HAP-1 (cell line): ENCODE data around the gene OTOGL.
A peak's percentile ranks its signal among the peaks of the same experiment; 100 is the strongest.
"Not testable (repeated sequence)": the region's sequence is repeated elsewhere in the genome, so short reads cannot be mapped to it uniquely, and the experiment has no call there.

Source experiments
- DNase-seq, 2 experiments: peaks; one replicate each; pipeline ENCODE4 v3.0.0-alpha.2; 2016 to 2020; ENCODE audit warnings: low spot score in 2 of 2
- H3K27me3 ChIP-seq: fragments of 250-450 bp; sonication (Bioruptor Pico); 2 replicates; pipeline ENCODE4 v1.5.1; 2020; ENCODE audit warnings: low read depth, mild to moderate bottlenecking, moderate library complexity
- H3K36me3 ChIP-seq: fragments of 250-450 bp; sonication (Bioruptor Pico); replicated peaks from 2 replicates; pipeline ENCODE4 v1.5.1; 2020; ENCODE audit warnings: mild to moderate bottlenecking
- H3K4me1 ChIP-seq: fragments of 250-450 bp; sonication (Bioruptor Pico); 2 replicates; pipeline ENCODE4 v1.5.1; 2020; ENCODE audit warnings: mild to moderate bottlenecking
- H3K4me3 ChIP-seq: fragments of 250-450 bp; sonication (Bioruptor Pico); 2 replicates; pipeline ENCODE4 v1.5.1; 2020; ENCODE audit warnings: mild to moderate bottlenecking, moderate library complexity
- H3K9me3 ChIP-seq: fragments of 250-450 bp; sonication (Bioruptor Pico); 2 replicates; pipeline ENCODE4 v1.5.1; 2020; ENCODE audit warnings: mild to moderate bottlenecking, moderate library complexity
- in situ Hi-C: fragments of 300-500 bp; cut with MboI; formaldehyde crosslinking; loops from 3 replicates; pipeline ENCODE4 v1.14.3; 2020; ENCODE audit warnings: low sequenced_read_pairs, inconsistent platforms, mixed read lengths

OTOGL gene

DNA sequence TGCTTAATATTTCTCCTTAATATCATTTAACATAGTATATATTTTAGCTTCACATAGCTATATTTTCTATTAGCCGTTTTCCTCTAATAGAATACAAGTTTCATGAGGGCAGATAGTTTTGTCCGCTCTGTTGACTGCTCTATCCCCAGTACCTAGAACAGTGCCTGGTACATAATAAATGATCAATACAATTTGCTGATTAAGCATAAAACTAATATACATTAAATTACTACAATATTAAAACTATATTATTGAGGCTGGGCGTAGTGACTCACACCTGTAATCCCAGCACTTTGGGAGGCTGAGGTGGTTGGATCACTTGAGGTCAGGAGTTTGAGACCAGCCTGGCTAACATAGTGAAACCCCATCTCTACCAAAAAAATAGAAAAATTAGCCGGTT lies 128.6 kb downstream of the OTOGL start:
- H3K4me3 ChIP-seq, in situ Hi-C loops, H3K36me3 ChIP-seq, H3K9me3 ChIP-seq, DNase-seq, H3K4me1 ChIP-seq, H3K27me3 ChIP-seq: not testable (repeated sequence)

DNA sequence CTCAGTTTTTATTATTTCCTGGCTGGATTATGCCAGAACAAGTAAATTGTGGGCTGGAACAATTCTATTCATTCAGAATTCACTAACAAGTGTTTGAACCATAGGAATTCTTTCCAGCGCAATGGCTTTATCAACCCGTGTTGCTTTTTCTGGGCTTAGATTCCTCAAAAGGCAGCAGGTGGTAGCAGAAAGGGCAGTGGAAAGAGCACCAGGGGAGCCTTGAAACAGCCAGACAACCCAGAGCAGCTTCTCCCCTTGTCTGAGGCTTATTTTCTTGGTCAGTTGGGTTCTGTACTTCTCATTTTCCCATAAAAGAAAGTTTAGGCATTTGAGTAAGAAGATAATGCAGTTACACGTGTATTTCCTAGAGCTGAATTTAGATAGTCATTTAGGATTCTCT lies 130.7 kb downstream of the OTOGL start:
- Histone ChIP-seq H3K27me3 (no peaks in the 10 kb centered on the region), H3K36me3 (no peaks in the 10 kb centered on the region), H3K4me1 (peaks cover 6% of the 10 kb centered on the region), H3K9me3 (no peaks in the 10 kb centered on the region), H3K4me3 (no peak overlapping the region)
- peak in 1 of 2 experiments; percentile 34 for DNase-seq
- in situ Hi-C loops: no loop called here

DNA sequence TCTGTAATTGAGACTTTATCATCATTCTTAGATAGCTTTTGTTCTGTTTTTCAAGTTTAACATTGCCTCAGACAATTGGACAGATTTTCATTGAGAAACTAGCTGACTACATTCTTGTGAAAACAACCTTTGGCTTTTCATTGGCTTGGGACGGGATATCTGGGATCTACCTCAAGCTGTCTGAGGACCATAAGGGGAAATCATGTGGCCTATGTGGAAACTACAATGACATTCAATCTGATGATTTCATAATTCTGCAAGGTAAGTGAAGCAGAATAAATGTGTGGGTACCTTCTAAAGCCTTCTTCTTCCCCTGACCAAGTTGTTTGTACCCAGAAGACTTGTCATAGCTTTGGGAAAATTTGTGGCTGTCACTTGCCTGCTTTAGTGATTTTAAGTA lies 133.5 kb downstream of the OTOGL start:
- H3K4me1 ChIP-seq: peaks cover 6% of the 10 kb centered on the region
- H3K9me3 ChIP-seq: no peaks in the 10 kb centered on the region
- in situ Hi-C loops: no loop called here
- no peak overlapping the region for H3K4me3 ChIP-seq
- no peaks in the 10 kb centered on the region for H3K27me3 ChIP-seq
- no peak for DNase-seq
- no peaks in the 10 kb centered on the region for H3K36me3 ChIP-seq

DNA sequence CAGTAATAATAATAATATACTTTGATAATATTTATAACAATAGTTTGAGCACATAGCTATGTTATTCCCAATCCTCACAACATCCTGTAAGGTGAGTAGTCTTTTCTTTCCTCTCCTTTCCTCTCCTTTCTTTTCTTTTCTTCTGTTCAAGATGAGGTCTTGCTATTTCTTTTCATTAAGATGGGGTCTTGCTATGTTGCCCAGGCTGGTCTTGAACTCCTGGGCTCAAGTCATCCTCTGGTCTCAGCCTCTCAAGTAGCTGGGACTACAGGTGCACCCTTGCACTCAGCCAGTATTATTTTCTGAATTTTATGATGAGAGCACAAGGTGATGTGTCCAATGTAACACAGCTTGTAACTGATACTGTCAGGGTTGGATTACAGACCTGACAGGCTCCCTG lies 134.6 kb downstream of the OTOGL start:
- Histone ChIP-seq H3K27me3 (no peaks in the 10 kb centered on the region), H3K4me1 (peaks cover 6% of the 10 kb centered on the region), H3K9me3 (no peaks in the 10 kb centered on the region), H3K4me3 (no peak overlapping the region), H3K36me3 (no peaks in the 10 kb centered on the region)
- DNase-seq: no peak
- in situ Hi-C loops: no loop called here

DNA sequence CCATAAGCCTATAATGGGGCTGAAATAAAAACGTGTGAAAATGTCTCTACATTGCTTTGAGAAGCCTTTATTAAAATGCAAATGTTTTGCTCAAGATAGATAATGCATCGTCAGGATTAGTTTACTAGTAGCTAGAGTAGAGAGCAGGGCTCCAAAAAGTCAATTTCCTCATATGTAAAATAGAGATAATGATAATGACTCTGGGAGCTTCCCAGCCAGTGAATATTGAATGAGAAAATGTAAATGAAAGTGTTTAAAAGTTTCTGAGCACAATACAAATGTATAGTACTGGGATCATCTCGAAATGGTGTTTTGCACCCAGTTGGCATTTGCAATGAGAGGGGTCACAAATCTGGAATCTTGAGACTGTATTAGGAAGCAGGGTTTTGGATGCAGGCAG lies 135.3 kb downstream of the OTOGL start:
- in situ Hi-C loops: no loop called here
- Histone ChIP-seq H3K36me3 (no peaks in the 10 kb centered on the region), H3K9me3 (no peaks in the 10 kb centered on the region), H3K4me3 (no peak overlapping the region), H3K27me3 (no peaks in the 10 kb centered on the region), H3K4me1 (peaks cover 6% of the 10 kb centered on the region)
- DNase-seq: peak in 1 of 2 experiments; percentile 42

DNA sequence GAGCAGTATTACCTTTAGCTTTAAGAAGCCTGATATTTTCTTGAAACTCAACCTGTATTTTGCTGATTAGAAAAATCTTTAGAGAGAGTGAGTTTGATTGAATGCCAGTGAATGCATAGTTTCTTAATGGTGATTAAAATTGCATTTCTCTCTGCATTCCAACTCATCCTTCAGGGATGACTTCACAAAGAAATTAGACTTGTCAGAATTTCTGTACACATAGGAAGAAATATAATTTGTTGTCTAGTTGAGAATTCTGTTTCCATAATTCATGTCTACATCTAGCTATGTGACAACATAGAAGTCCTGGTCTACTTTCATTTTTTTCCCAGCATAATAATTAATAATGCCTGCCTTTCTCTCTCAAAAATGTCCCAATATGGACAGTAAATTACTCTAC lies 136.6 kb downstream of the OTOGL start:
- no peak for DNase-seq
- H3K27me3 ChIP-seq: no peaks in the 10 kb centered on the region
- in situ Hi-C loops: no loop called here
- H3K9me3 ChIP-seq: no peaks in the 10 kb centered on the region
- peaks cover 6% of the 10 kb centered on the region for H3K4me1 ChIP-seq
- no peak overlapping the region for H3K4me3 ChIP-seq
- H3K36me3 ChIP-seq: no peaks in the 10 kb centered on the region

DNA sequence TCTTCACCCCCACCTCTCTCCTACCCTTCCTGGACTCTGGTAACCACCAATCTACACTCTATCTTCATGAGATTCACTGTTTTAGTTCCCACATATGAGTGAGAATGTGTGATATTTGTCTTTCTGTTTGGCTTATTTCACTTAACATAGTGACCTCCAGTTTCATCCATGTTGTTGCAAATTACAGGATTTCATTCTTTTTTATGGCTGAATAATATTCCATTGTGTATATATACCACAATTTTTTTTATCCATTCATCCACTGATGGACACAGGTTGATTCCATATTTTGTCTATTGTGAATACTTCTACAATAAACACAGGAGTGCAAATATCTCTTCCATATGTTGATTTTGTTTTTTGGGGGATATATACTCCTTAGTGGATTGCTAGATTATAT lies 140.5 kb downstream of the OTOGL start:
- DNase-seq: no peak
- in situ Hi-C loops: no loop called here
- H3K36me3 ChIP-seq: no peaks in the 10 kb centered on the region
- no peaks in the 10 kb centered on the region for H3K9me3 ChIP-seq
- no peak overlapping the region for H3K4me3 ChIP-seq
- no peaks in the 10 kb centered on the region for H3K27me3 ChIP-seq
- H3K4me1 ChIP-seq: no peaks in the 10 kb centered on the region; the same call in 1 of the 2 replicates

DNA sequence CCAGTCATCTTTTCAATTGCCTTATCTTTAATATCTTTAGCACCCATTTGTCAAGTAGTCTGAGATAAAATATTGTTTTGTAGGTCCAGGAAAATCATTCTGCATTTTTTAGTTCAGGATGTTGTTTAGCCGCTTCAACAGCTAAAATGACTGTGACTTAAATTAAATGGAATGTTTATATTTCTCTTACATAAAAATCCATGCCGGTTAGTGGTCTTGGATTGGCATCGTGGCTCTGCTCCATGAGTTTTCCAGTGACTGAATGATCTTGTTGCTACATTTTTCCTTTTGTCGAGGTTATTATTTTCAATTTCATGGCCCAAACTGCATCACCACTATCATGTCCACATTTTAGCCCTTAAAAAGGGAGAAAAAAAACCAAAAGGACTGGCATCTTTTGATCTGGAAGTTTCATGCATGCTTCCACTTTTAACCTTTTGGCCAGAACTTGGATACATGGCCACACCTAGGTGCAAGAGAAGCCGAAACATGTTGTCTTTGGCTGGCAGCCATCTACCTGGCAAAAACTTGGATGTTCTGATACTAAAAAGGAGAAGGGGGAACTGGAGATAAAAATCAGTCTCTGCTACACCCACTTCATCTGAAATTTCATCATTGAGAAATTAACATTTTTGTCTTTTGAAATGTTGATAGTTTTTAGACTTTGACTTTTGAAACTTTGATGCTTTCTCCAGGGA lies 142.4 kb downstream of the OTOGL start:
- Histone ChIP-seq H3K9me3 (no peaks in the 10 kb centered on the region), H3K27me3 (no peaks in the 10 kb centered on the region), H3K4me3 (no peak overlapping the region), H3K4me1 (no peaks in the 10 kb centered on the region), H3K36me3 (no peaks in the 10 kb centered on the region)
- no peak for DNase-seq
- in situ Hi-C loops: no loop called here

DNA sequence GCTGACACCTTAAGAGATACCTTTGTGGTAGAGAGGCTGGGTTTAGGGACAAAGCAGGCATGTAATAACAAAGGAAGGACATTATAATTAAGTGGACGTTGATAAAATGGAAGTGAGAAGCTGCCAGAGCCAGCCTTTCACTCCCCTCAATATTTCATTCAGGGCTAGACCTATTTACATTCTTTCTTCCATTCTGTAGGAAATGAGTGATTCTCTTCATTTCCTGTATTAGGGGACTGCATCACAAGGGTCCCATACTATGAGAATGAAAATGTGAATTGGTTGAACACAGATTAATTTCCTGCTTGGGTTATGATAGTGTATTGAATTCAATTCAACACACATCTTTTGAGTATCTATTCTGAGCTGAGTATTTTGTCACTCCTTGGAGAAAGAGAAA lies 143.0 kb downstream of the OTOGL start:
- Histone ChIP-seq H3K36me3 (no peaks in the 10 kb centered on the region), H3K27me3 (no peaks in the 10 kb centered on the region), H3K9me3 (no peaks in the 10 kb centered on the region), H3K4me1 (no peaks in the 10 kb centered on the region), H3K4me3 (no peak overlapping the region)
- in situ Hi-C loops: no loop called here
- no peak for DNase-seq

DNA sequence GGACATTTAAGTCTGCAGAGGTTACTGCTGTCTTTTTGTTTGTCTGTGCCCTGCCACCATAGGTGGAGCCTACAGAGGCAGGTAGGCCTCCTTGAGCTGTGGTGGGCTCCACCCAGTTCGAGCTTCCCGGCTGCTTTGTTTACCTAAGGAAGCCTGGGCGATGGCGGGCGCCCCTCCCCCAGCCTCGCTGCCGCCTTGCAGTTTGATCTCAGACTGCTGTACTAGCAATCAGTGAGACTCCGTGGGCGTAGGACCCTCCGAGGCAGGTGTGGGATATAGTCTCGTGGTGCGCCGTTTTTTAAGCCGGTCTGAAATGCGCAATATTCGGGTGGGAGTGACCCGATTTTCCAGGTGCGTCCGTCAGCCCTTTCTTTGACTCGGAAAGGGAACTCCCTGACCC lies 150.2 kb downstream of the OTOGL start:
- H3K4me3 ChIP-seq, DNase-seq, H3K4me1 ChIP-seq, H3K9me3 ChIP-seq, H3K27me3 ChIP-seq, H3K36me3 ChIP-seq, in situ Hi-C loops: not testable (repeated sequence)

DNA sequence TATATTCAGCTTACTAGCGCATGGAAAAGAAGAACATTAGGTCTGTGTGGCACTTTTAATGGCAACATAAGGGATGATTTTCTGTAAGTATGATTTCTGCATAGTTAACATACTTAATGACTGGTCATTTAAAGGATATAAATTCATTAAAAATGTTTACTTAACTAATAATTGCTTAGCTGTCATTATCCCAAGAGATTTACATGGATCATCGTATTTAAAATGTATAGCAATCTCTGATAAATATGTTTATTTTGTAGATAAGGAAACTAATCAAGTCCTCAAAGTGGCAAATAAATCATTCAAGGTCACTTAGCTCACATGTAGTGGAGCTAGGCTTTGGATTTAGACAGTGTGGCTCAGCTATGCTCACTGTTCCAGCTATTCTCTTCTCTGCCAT lies 158.6 kb downstream of the OTOGL start:
- in situ Hi-C loops: no loop called here
- Histone ChIP-seq H3K36me3 (no peaks in the 10 kb centered on the region), H3K9me3 (no peaks in the 10 kb centered on the region), H3K4me3 (no peak overlapping the region), H3K4me1 (no peaks in the 10 kb centered on the region), H3K27me3 (peaks cover 14% of the 10 kb centered on the region; the same call in 1 of the 2 replicates)
- no peak for DNase-seq

DNA sequence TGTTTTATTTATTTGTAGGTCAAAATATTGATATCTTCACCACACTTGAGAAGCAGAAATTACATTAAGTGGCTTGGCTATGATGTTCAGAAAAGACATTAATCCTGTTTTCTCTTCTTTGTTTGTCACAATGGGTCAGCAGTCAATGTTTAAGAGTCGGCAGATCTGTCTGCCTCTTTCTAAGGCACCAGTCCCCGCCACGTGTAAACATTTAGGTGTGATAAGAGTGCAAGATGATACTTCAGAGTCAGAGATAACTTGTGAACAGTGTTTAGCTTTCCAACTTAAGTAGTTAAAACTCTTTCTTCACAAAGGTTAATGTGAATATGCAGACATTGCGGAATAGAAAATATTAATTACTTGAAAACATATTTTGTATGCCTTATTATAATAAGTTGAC lies 160.9 kb downstream of the OTOGL start:
- Histone ChIP-seq H3K27me3 (peaks cover 15% of the 10 kb centered on the region; the same call in 1 of the 2 replicates), H3K4me3 (no peak overlapping the region), H3K36me3 (no peaks in the 10 kb centered on the region), H3K9me3 (no peaks in the 10 kb centered on the region), H3K4me1 (no peaks in the 10 kb centered on the region)
- no peak for DNase-seq
- in situ Hi-C loops: no loop called here

DNA sequence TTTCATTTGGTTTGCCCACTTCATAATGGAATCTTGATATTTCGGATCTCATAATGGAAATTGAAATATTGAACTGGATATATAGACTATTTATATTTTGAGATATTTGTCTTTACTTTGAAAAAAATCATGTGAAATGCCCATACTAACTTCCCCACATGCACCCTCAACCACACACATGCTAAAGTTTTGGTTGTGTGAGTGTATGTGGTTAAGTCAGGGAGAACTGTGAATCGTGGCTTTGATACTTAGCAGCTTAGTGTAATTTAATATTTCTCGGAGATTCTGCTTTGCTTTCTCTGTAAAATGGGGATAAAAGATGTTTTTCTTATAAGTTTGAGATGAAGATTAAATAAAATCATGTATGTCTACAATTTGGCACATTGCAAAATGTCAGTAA lies 162.1 kb downstream of the OTOGL start:
- H3K27me3 ChIP-seq: peaks cover 15% of the 10 kb centered on the region; the same call in 1 of the 2 replicates
- H3K4me3 ChIP-seq: no peak overlapping the region
- H3K36me3 ChIP-seq: no peaks in the 10 kb centered on the region
- no peaks in the 10 kb centered on the region for H3K4me1 ChIP-seq
- in situ Hi-C loops: no loop called here
- no peaks in the 10 kb centered on the region for H3K9me3 ChIP-seq
- no peak for DNase-seq

DNA sequence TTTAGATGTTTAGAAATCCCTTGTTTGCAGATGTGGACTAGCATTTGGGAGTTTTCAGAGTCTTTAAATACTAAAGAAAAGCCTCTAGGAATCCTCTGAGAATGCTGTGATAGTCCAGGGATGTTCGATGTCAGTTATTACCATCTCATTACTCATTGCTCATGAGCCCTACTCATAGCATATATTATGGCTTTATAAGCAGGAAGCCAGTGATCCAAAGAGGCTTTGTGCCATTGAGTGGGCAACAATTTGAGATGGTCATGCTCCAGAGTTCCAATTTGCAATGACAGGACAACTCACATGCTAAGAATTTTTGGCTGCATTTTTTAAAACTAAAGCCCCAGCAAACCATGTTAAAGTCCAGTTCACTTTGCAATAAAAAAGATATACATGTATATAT lies 163.0 kb downstream of the OTOGL start:
- in situ Hi-C loops: no loop called here

DNA sequence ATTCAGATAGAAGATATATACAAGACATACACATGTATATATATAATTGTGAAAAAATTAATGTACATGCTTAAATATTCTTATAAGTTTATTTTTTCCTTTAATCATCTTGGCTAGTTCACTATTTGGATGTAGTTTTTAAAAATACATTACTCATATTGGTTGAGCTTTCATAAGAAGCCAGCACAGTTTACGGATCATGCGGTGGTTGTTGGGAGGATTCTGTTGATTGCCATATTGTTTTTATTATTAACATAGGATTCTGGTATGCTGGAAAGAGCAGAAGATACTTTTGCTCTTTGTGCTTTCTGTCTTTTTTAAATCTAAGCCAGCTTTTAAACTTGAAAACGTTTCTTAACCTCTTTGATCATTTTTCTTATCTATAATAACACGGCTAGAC lies 163.4 kb downstream of the OTOGL start:
- no peaks in the 10 kb centered on the region for H3K4me1 ChIP-seq
- H3K4me3 ChIP-seq: no peak overlapping the region
- peaks cover 15% of the 10 kb centered on the region for H3K27me3 ChIP-seq
- no peaks in the 10 kb centered on the region for H3K36me3 ChIP-seq
- in situ Hi-C loops: no loop called here
- no peak for DNase-seq
- no peaks in the 10 kb centered on the region for H3K9me3 ChIP-seq

More for the DNA sequence above, 163.0 kb downstream of the OTOGL start:
- no peaks in the 10 kb centered on the region for H3K9me3 ChIP-seq
- DNase-seq: no peak
- peaks cover 15% of the 10 kb centered on the region for H3K27me3 ChIP-seq
- H3K4me3 ChIP-seq: no peak overlapping the region
- no peaks in the 10 kb centered on the region for H3K4me1 ChIP-seq
- H3K36me3 ChIP-seq: no peaks in the 10 kb centered on the region
